ENCODE results near the gene NDUFB10.
A peak's percentile ranks its signal among the peaks of the same experiment; 100 is the strongest.

The NDUFB10 gene

GRCh38 chr16:1972490-1972877, 13.1 kb downstream of the NDUFB10 start:
- Histone ChIP-seq H3K27ac (ENCODE audit: low read depth, low read length) (no peak overlapping the region), H3K9me3 (ENCODE audit: control insufficient read depth, insufficient read depth, low read length) (no peaks in the 10 kb centered on the region), H4K20me1 (ENCODE audit: control insufficient read depth, insufficient read depth, low read depth, low read length) (no peaks in the 10 kb centered on the region), H3K79me2 (ENCODE audit: control insufficient read depth, low read length) (peaks cover 39% of the 10 kb centered on the region), H3K4me3 (ENCODE audit: low read length) (peak overlapping the region; percentile 98), H3F3A (ENCODE audit: control insufficient read depth, insufficient read depth) (peaks cover 5% of the 10 kb centered on the region), H3K27me3 (ENCODE audit: control insufficient read depth, low read length) (no peaks in the 10 kb centered on the region), H3K4me1 (ENCODE audit: control insufficient read depth, low read length) (peaks cover 26% of the 10 kb centered on the region), H3K4me2 (ENCODE audit: low read length) (peak overlapping the region; percentile 97), H3K36me3 (ENCODE audit: control insufficient read depth, low read length) (peaks cover 49% of the 10 kb centered on the region), H3K9me2 (replicated peaks; ENCODE audit: control insufficient read depth, low read length) (no peaks in the 10 kb centered on the region)
- no peak for TF ChIP-seq EZH2phosphoT487 (IDR thresholded peaks at IDR 0.05; ENCODE audit: borderline replicate concordance, low read length)
- TF ChIP-seq CTCF (IDR thresholded peaks at IDR 0.05; ENCODE audit: low read depth, low read length, poor library complexity, severe bottlenecking): no peak

- Histone ChIP-seq H3K4me3 (ENCODE audit: low read length) (no peak overlapping the region; the same call in 1 of the 2 replicates), H3F3A (ENCODE audit: control insufficient read depth, insufficient read depth) (peaks cover 5% of the 10 kb centered on the region), H3K4me1 (ENCODE audit: control insufficient read depth, low read length) (peaks cover 26% of the 10 kb centered on the region), H4K20me1 (ENCODE audit: control insufficient read depth, insufficient read depth, low read depth, low read length) (no peaks in the 10 kb centered on the region), H3K9me3 (ENCODE audit: control insufficient read depth, insufficient read depth, low read length) (no peaks in the 10 kb centered on the region), H3K9me2 (replicated peaks; ENCODE audit: control insufficient read depth, low read length) (no peaks in the 10 kb centered on the region), H3K36me3 (ENCODE audit: control insufficient read depth, low read length) (peaks cover 59% of the 10 kb centered on the region), H3K4me2 (ENCODE audit: low read length) (peak overlapping the region; percentile 97; the same call in 1 of the 2 replicates), H3K27me3 (ENCODE audit: control insufficient read depth, low read length) (no peaks in the 10 kb centered on the region), H3K27ac (ENCODE audit: low read depth, low read length) (no peak overlapping the region), H3K79me2 (ENCODE audit: control insufficient read depth, low read length) (peaks cover 39% of the 10 kb centered on the region)
- TF ChIP-seq CTCF (IDR thresholded peaks at IDR 0.05; ENCODE audit: low read depth, low read length, poor library complexity, severe bottlenecking): no peak
- no peak for TF ChIP-seq EZH2phosphoT487 (IDR thresholded peaks at IDR 0.05; ENCODE audit: borderline replicate concordance, low read length)
Observed at GRCh38 chr16:1973461-1974156, 14.3 kb downstream of the NDUFB10 start.

- H3K9me3 ChIP-seq (ENCODE audit: control insufficient read depth, insufficient read depth, low read length): no peaks in the 10 kb centered on the region
- H4K20me1 ChIP-seq (ENCODE audit: control insufficient read depth, insufficient read depth, low read depth, low read length): no peaks in the 10 kb centered on the region
- H3K4me2 ChIP-seq (ENCODE audit: low read length): no peak overlapping the region
- peaks cover 60% of the 10 kb centered on the region for H3K36me3 ChIP-seq (ENCODE audit: control insufficient read depth, low read length)
- no peak overlapping the region for H3K27ac ChIP-seq (ENCODE audit: low read depth, low read length)
- TF ChIP-seq EZH2phosphoT487 (IDR thresholded peaks at IDR 0.05; ENCODE audit: borderline replicate concordance, low read length): no peak
- no peak for TF ChIP-seq CTCF (IDR thresholded peaks at IDR 0.05; ENCODE audit: low read depth, low read length, poor library complexity, severe bottlenecking)
- peaks cover 5% of the 10 kb centered on the region for H3F3A ChIP-seq (ENCODE audit: control insufficient read depth, insufficient read depth)
- H3K79me2 ChIP-seq (ENCODE audit: control insufficient read depth, low read length): peaks cover 39% of the 10 kb centered on the region
- no peak overlapping the region for H3K4me3 ChIP-seq (ENCODE audit: low read length)
- H3K9me2 ChIP-seq (replicated peaks; ENCODE audit: control insufficient read depth, low read length): no peaks in the 10 kb centered on the region
- H3K4me1 ChIP-seq (ENCODE audit: control insufficient read depth, low read length): peaks cover 26% of the 10 kb centered on the region
- 0 out of 2 replicates have a peak, but pooled peaks cover 1% of the 10 kb centered on the region for H3K27me3 ChIP-seq (ENCODE audit: control insufficient read depth, low read length)
Observed at GRCh38 chr16:1974157-1975070, 15.1 kb downstream of the NDUFB10 start.
